ENCODE data around the gene ALKBH5. TPM values are rescaled to one million over a fixed set of nuclear protein-coding genes. Genes with fewer than 3 reads are reported as not detected.
"Not testable (repeated sequence)": the region's sequence is repeated elsewhere in the genome, so short reads cannot be mapped to it uniquely, and the experiment has no call there.

ALKBH5 gene
- total RNA-seq, 1 experiment from 2014 or later = 65.1 TPM

- no peak for DNase-seq (ENCODE audit: low read depth)
Observed at GRCh38 chr17:18185832-18186626, 2.4 kb downstream of the ALKBH5 start.

- peak; percentile 55 for DNase-seq (ENCODE audit: low read depth)
Observed at GRCh38 chr17:18186627-18186982, 3.0 kb downstream of the ALKBH5 start.

GRCh38 chr17:18187226-18187625 is 3.6 kb downstream of the ALKBH5 start:
- DNase-seq (ENCODE audit: low read depth) = no peak

GRCh38 chr17:18187821-18188761 is 4.5 kb downstream of the ALKBH5 start:
- peak; percentile 50 for DNase-seq (ENCODE audit: low read depth)

- DNase-seq (ENCODE audit: low read depth) = no peak
Observed at GRCh38 chr17:18190628-18191235, 7.1 kb downstream of the ALKBH5 start.

GRCh38 chr17:18191236-18191667 is 7.6 kb downstream of the ALKBH5 start:
- DNase-seq (ENCODE audit: low read depth) = no peak

- DNase-seq (ENCODE audit: low read depth) = no peak
Observed at GRCh38 chr17:18191967-18192366, 8.3 kb downstream of the ALKBH5 start.

GRCh38 chr17:18194394-18194793 is 10.8 kb downstream of the ALKBH5 start:
- no peak for DNase-seq (ENCODE audit: low read depth)

GRCh38 chr17:18194804-18195203 is 11.2 kb downstream of the ALKBH5 start:
- DNase-seq (ENCODE audit: low read depth) = no peak

GRCh38 chr17:18195246-18195645 is 11.6 kb downstream of the ALKBH5 start:
- DNase-seq (ENCODE audit: low read depth) = no peak

GRCh38 chr17:18197535-18198194 is 14.0 kb downstream of the ALKBH5 start:
- DNase-seq (ENCODE audit: low read depth) = no peak

- DNase-seq (ENCODE audit: low read depth) = no peak
Observed at GRCh38 chr17:18198530-18198929, 14.9 kb downstream of the ALKBH5 start.

GRCh38 chr17:18201108-18201507 is 17.5 kb downstream of the ALKBH5 start:
- DNase-seq (ENCODE audit: low read depth) = no peak

GRCh38 chr17:18203308-18203707 is 19.7 kb downstream of the ALKBH5 start:
- DNase-seq (ENCODE audit: low read depth) = no peak

- DNase-seq (ENCODE audit: low read depth) = no peak
Observed at GRCh38 chr17:18205861-18206260, 22.2 kb downstream of the ALKBH5 start.

GRCh38 chr17:18206962-18207361 is 23.3 kb downstream of the ALKBH5 start:
- no peak for DNase-seq (ENCODE audit: low read depth)

- no peak for DNase-seq (ENCODE audit: low read depth)
Observed at GRCh38 chr17:18208092-18208491, 24.5 kb downstream of the ALKBH5 start.

- no peak for DNase-seq (ENCODE audit: low read depth)
Observed at GRCh38 chr17:18213666-18214270, 30.1 kb downstream of the ALKBH5 start.

- DNase-seq (ENCODE audit: low read depth) = not testable (repeated sequence)
Observed at GRCh38 chr17:18216906-18217305, 33.3 kb downstream of the ALKBH5 start.

GRCh38 chr17:18217412-18218015 is 33.9 kb downstream of the ALKBH5 start:
- peak; percentile 47 for DNase-seq (ENCODE audit: low read depth)
